DMS 273 treated with DMSO at 0.1 percent for 48 hours (cell line): Measurements from ENCODE around the gene C1orf232.

ENCODE experiments used
- DNase-seq: peaks from one replicate; lab custom pipeline; 2025; lab: John Stamatoyannopoulos, UW

The C1orf232 gene

GRCh38 chr1:26124418-26125331 lies 44.1 kb downstream of the C1orf232 start:
- DNase-seq: no peak

- DNase-seq: no peak
Observed at GRCh38 chr1:26122988-26123973, 45.5 kb downstream of the C1orf232 start.

- no peak for DNase-seq
Observed at GRCh38 chr1:26121854-26122773, 46.6 kb downstream of the C1orf232 start.

- no peak for DNase-seq
Observed at GRCh38 chr1:26119892-26120608, 48.7 kb downstream of the C1orf232 start.

GRCh38 chr1:26114165-26114927 lies 54.4 kb downstream of the C1orf232 start:
- DNase-seq: no peak
